Fibroblast of lung (primary cell): ENCODE measurements around the gene TAL2. TPM values are rescaled to one million over a fixed set of nuclear protein-coding genes. Genes with fewer than 3 reads are reported as not detected.
A peak's percentile ranks its signal among the peaks of the same experiment; 100 is the strongest.

Experiments used
- DNase-seq, 2 donors: peaks; one replicate each; pipeline versions ENCODE4 v3.0.0 to v3.0.0-alpha.2; 2010; ENCODE audit warnings: low read depth in 2 of 2
- H2AFZ ChIP-seq: 2 replicates; pipeline ENCODE4 v1.5.1; 2012; ENCODE audit warnings: low read length, control low read depth, inconsistent platforms
- H3K27ac ChIP-seq: 2 replicates; pipeline ENCODE4 v1.5.1; 2011; ENCODE audit warnings: low read length, control low read depth; ENCODE audit not compliant: insufficient read depth
- H3K27me3 ChIP-seq: 2 replicates; pipeline ENCODE4 v1.5.1; 2011; ENCODE audit warnings: mild to moderate bottlenecking, low read length; ENCODE audit not compliant: control insufficient read depth, insufficient read depth
- H3K36me3 ChIP-seq: 2 replicates; pipeline ENCODE4 v1.5.1; 2011; ENCODE audit warnings: low read length; ENCODE audit not compliant: control insufficient read depth, insufficient read depth
- H3K4me1 ChIP-seq: 2 replicates; pipeline ENCODE4 v1.5.1; 2011; ENCODE audit warnings: low read length; ENCODE audit not compliant: control insufficient read depth, insufficient read depth; ENCODE audit errors: extremely low read depth
- H3K4me2 ChIP-seq: 2 replicates; pipeline ENCODE4 v1.5.1; 2011; ENCODE audit warnings: low read length, control low read depth; ENCODE audit not compliant: insufficient read depth; ENCODE audit errors: extremely low read depth
- H3K4me3 ChIP-seq, 4 experiments: fragments of 200-600 bp in 1 of 4; sonication (generic) in 1 of 4; replicated peaks in 1 of 4; 2 replicates each; pipeline ENCODE4 v1.5.1; 2011 to 2016; ENCODE audit warnings: low read length in 4 of 4, low read depth in 3 of 4, mild to moderate bottlenecking in 3 of 4, control low read depth in 2 of 4, inconsistent platforms in 1 of 4, mixed read lengths in 1 of 4; ENCODE audit not compliant: insufficient read depth in 1 of 4; ENCODE audit errors: control extremely low read depth in 1 of 4
- H3K79me2 ChIP-seq: 2 replicates; pipeline ENCODE4 v1.5.1; 2012; ENCODE audit warnings: mild to moderate bottlenecking, low read length, inconsistent platforms; ENCODE audit not compliant: control insufficient read depth, insufficient read depth
- H3K9ac ChIP-seq: 2 replicates; pipeline ENCODE4 v1.5.1; 2011; ENCODE audit warnings: mild to moderate bottlenecking, low read length, control low read depth; ENCODE audit not compliant: insufficient read depth
- H3K9me3 ChIP-seq: 2 replicates; pipeline ENCODE4 v1.5.1; 2012; ENCODE audit warnings: low read depth, low read length; ENCODE audit not compliant: control insufficient read depth, insufficient read depth
- H4K20me1 ChIP-seq: 2 replicates; pipeline ENCODE4 v1.5.1; 2011; ENCODE audit warnings: low read length; ENCODE audit not compliant: control insufficient read depth, insufficient read depth; ENCODE audit errors: extremely low read depth
- CTCF ChIP-seq, 2 donors: IDR thresholded peaks in 1 of 2; conservative IDR thresholded peaks in 1 of 2; 1 replicate in 1 of 2; 2 replicates in 1 of 2; pipeline ENCODE4 v1.5.1; 2011 to 2012; ENCODE audit warnings: low read length in 2 of 2, control low read depth in 1 of 2, inconsistent platforms in 1 of 2, low read depth in 1 of 2, mild to moderate bottlenecking in 1 of 2
- EZH2 ChIP-seq: IDR thresholded peaks from 2 replicates; pipeline ENCODE4 v1.5.1; 2012; ENCODE audit warnings: low read length, control low read depth, mild to moderate bottlenecking; ENCODE audit errors: missing control alignments
- polyA plus RNA-seq, 2 donors: library from polyadenylated mRNA; depleted of rRNA in 1 of 2; stranded (reverse) in 1 of 2; unstranded in 1 of 2; fragments of >200 nt; gene quantifications; 2 replicates each; pipeline ENCODE4 v1.2.1, GENCODE V29; 2011 to 2012; ENCODE audit warnings: missing spikeins in 1 of 2
- total RNA-seq: library from RNA; depleted of rRNA; stranded (reverse); fragments of >200 nt; gene quantifications from 2 replicates; pipeline ENCODE4 v1.2.1, GENCODE V29; 2014

The TAL2 gene
- total and polyA plus RNA-seq, 2 donors (not counting 1 experiment from before 2014, with no cell fraction given) = 0.17 TPM; not detected in 1

- no peak overlapping the region for H3K9ac ChIP-seq
- DNase-seq = no peak
- H3K27ac ChIP-seq = no peak overlapping the region
These were observed 31.4 kb downstream of the TAL2 start for GRCh38 chr9:105693435-105694189.

GRCh38 chr9:105694190-105694847 is 32.1 kb downstream of the TAL2 start, which contains the start of gene TMEM38B:
TMEM38B (plus strand) TSS chr9:105694541; CDS start chr9:105694661, 120 bp downstream.
- TF ChIP-seq CTCF (conservative IDR thresholded peaks at IDR 0.05 in 1 of 2, IDR thresholded peaks at IDR 0.05 in 1 of 2; ENCODE audit: low read depth in 1 of 2, low read length in 2 of 2) = no peak
- no peak for TF ChIP-seq EZH2
- Histone ChIP-seq H3K4me3 (peak within 1 kb of the TSS; percentile 65 to 87 (median 80)), H3K9ac (peak within 1 kb of the TSS; percentile 73), H4K20me1 (no peaks in the 10 kb centered on the region), H3K4me1 (peaks cover 4% of the 10 kb centered on the region), H3K36me3 (no peaks in the 10 kb centered on the region), H3K79me2 (no peaks in the 10 kb centered on the region), H2AFZ (peak within 1 kb of the TSS; percentile 80), H3K27ac (peak within 1 kb of the TSS; percentile 39), H3K27me3 (peaks cover 9% of the 10 kb centered on the region), H3K9me3 (no peaks in the 10 kb centered on the region), H3K4me2 (peak within 1 kb of the TSS; percentile 99)
- DNase-seq = peak; percentile 63 to 65

More at GRCh38 chr9:105693435-105694189, 31.4 kb downstream of the TAL2 start:
- Histone ChIP-seq H3K9me3 (no peaks in the 10 kb centered on the region), H3K4me2 (peak overlapping the region; percentile 99), H3K4me1 (peaks cover 4% of the 10 kb centered on the region), H4K20me1 (no peaks in the 10 kb centered on the region), H3K4me3 (peak overlapping the region; percentile 65 to 86 (median 78)), H3K27me3 (peaks cover 9% of the 10 kb centered on the region), H3K36me3 (no peaks in the 10 kb centered on the region), H3K79me2 (no peaks in the 10 kb centered on the region), H2AFZ (peak overlapping the region; percentile 72)
- TF ChIP-seq EZH2 (no peak), CTCF (conservative IDR thresholded peaks at IDR 0.05 in 1 of 2, IDR thresholded peaks at IDR 0.05 in 1 of 2; ENCODE audit: low read depth in 1 of 2, low read length in 2 of 2) (no peak)

- peak; percentile 49 to 50 for DNase-seq
- H3K9ac ChIP-seq = peak overlapping the region; percentile 73
- H3K36me3 ChIP-seq = no peaks in the 10 kb centered on the region
- peak overlapping the region; percentile 65 to 87 (median 80) for H3K4me3 ChIP-seq
- TF ChIP-seq EZH2 = no peak
- no peak for TF ChIP-seq CTCF (conservative IDR thresholded peaks at IDR 0.05 in 1 of 2, IDR thresholded peaks at IDR 0.05 in 1 of 2; ENCODE audit: low read depth in 1 of 2, low read length in 2 of 2)
- peaks cover 9% of the 10 kb centered on the region for H3K27me3 ChIP-seq
- peak overlapping the region; percentile 80 for H2AFZ ChIP-seq
- H3K79me2 ChIP-seq = no peaks in the 10 kb centered on the region
- H4K20me1 ChIP-seq = no peaks in the 10 kb centered on the region
- peak overlapping the region; percentile 39 for H3K27ac ChIP-seq
- H3K9me3 ChIP-seq = no peaks in the 10 kb centered on the region
- H3K4me2 ChIP-seq = peak overlapping the region; percentile 76
- peaks cover 4% of the 10 kb centered on the region for H3K4me1 ChIP-seq
These were observed 32.8 kb downstream of the TAL2 start for GRCh38 chr9:105694848-105695581.
